ENCODE measurements around the gene PGAP3.

Gene PGAP3

GRCh38 chr17:39659279-39660010 is 28.4 kb downstream of the PGAP3 start:
- no peak for DNase-seq (ENCODE audit: insufficient read length)
- FAIRE-seq: no peak
- TF ChIP-seq TAF1 (IDR thresholded peaks at IDR 0.05; ENCODE audit: borderline replicate concordance, low read depth, low read length) (no peak), POLR2AphosphoS5 (IDR thresholded peaks at IDR 0.05; ENCODE audit: low read depth, low read length) (no peak), POLR2A (IDR thresholded peaks at IDR 0.05; ENCODE audit: low read depth, low read length) (no peak)

- peak; percentile 21 for FAIRE-seq
- DNase-seq (ENCODE audit: insufficient read length): no peak
- TF ChIP-seq POLR2A (IDR thresholded peaks at IDR 0.05; ENCODE audit: low read depth, low read length) (no peak), POLR2AphosphoS5 (IDR thresholded peaks at IDR 0.05; ENCODE audit: low read depth, low read length) (no peak), TAF1 (IDR thresholded peaks at IDR 0.05; ENCODE audit: borderline replicate concordance, low read depth, low read length) (no peak)
Measured at GRCh38 chr17:39658760-39659159, 29.1 kb downstream of the PGAP3 start.

GRCh38 chr17:39658346-39658745 is 29.5 kb downstream of the PGAP3 start:
- DNase-seq (ENCODE audit: insufficient read length): no peak
- TF ChIP-seq POLR2A (IDR thresholded peaks at IDR 0.05; ENCODE audit: low read depth, low read length): no peak
- no peak for FAIRE-seq

- no peak for TF ChIP-seq POLR2AphosphoS5 (IDR thresholded peaks at IDR 0.05; ENCODE audit: low read depth, low read length)
- no peak for TF ChIP-seq TAF1 (IDR thresholded peaks at IDR 0.05; ENCODE audit: borderline replicate concordance, low read depth, low read length)
- TF ChIP-seq POLR2A (IDR thresholded peaks at IDR 0.05; ENCODE audit: low read depth, low read length): no peak
- FAIRE-seq: no peak
- DNase-seq (ENCODE audit: insufficient read length): no peak
Measured at GRCh38 chr17:39655105-39655504, 32.8 kb downstream of the PGAP3 start.

GRCh38 chr17:39653662-39654331 is 34.1 kb downstream of the PGAP3 start:
- peak; percentile 98 for DNase-seq (ENCODE audit: insufficient read length)
- FAIRE-seq: peak; percentile 67
- TF ChIP-seq POLR2AphosphoS5 (IDR thresholded peaks at IDR 0.05; ENCODE audit: low read depth, low read length) (no peak), TAF1 (IDR thresholded peaks at IDR 0.05; ENCODE audit: borderline replicate concordance, low read depth, low read length) (no peak), POLR2A (IDR thresholded peaks at IDR 0.05; ENCODE audit: low read depth, low read length) (no peak)

- FAIRE-seq: no peak
Measured at GRCh38 chr17:39653316-39653661, 34.6 kb downstream of the PGAP3 start.

GRCh38 chr17:39652587-39653315 is 35.1 kb downstream of the PGAP3 start:
- no peak for FAIRE-seq
- TF ChIP-seq TAF1 (IDR thresholded peaks at IDR 0.05; ENCODE audit: borderline replicate concordance, low read depth, low read length): no peak
- no peak for DNase-seq (ENCODE audit: insufficient read length)

More at GRCh38 chr17:39653316-39653661, 34.6 kb downstream of the PGAP3 start:
- no peak for DNase-seq (ENCODE audit: insufficient read length)
- TF ChIP-seq POLR2AphosphoS5 (IDR thresholded peaks at IDR 0.05; ENCODE audit: low read depth, low read length) (no peak), TAF1 (IDR thresholded peaks at IDR 0.05; ENCODE audit: borderline replicate concordance, low read depth, low read length) (no peak), POLR2A (IDR thresholded peaks at IDR 0.05; ENCODE audit: low read depth, low read length) (no peak)

GRCh38 chr17:39651923-39652586 is 35.8 kb downstream of the PGAP3 start:
- TF ChIP-seq POLR2A (IDR thresholded peaks at IDR 0.05; ENCODE audit: low read depth, low read length) (no peak), TAF1 (IDR thresholded peaks at IDR 0.05; ENCODE audit: borderline replicate concordance, low read depth, low read length) (no peak), POLR2AphosphoS5 (IDR thresholded peaks at IDR 0.05; ENCODE audit: low read depth, low read length) (no peak)
- FAIRE-seq: no peak
- DNase-seq (ENCODE audit: insufficient read length): no peak

- FAIRE-seq (no peak), DNase-seq (ENCODE audit: insufficient read length) (no peak)
Measured at GRCh38 chr17:39650121-39650579, 37.7 kb downstream of the PGAP3 start.

GRCh38 chr17:39648616-39649366 is 39.1 kb downstream of the PGAP3 start:
- TF ChIP-seq POLR2AphosphoS5 (IDR thresholded peaks at IDR 0.05; ENCODE audit: low read depth, low read length): no peak
- no peak for TF ChIP-seq TAF1 (IDR thresholded peaks at IDR 0.05; ENCODE audit: borderline replicate concordance, low read depth, low read length)
- no peak for TF ChIP-seq POLR2A (IDR thresholded peaks at IDR 0.05; ENCODE audit: low read depth, low read length)
- FAIRE-seq: no peak

More at GRCh38 chr17:39650121-39650579, 37.7 kb downstream of the PGAP3 start:
- no peak for TF ChIP-seq POLR2AphosphoS5 (IDR thresholded peaks at IDR 0.05; ENCODE audit: low read depth, low read length)
- no peak for TF ChIP-seq POLR2A (IDR thresholded peaks at IDR 0.05; ENCODE audit: low read depth, low read length)

GRCh38 chr17:39647256-39647655 is 40.6 kb downstream of the PGAP3 start:
- TF ChIP-seq TAF1 (IDR thresholded peaks at IDR 0.05; ENCODE audit: borderline replicate concordance, low read depth, low read length) (no peak), POLR2AphosphoS5 (IDR thresholded peaks at IDR 0.05; ENCODE audit: low read depth, low read length) (no peak), POLR2A (IDR thresholded peaks at IDR 0.05; ENCODE audit: low read depth, low read length) (no peak)
- FAIRE-seq (no peak), DNase-seq (ENCODE audit: insufficient read length) (no peak)

More at GRCh38 chr17:39648616-39649366, 39.1 kb downstream of the PGAP3 start:
- DNase-seq (ENCODE audit: insufficient read length): no peak
